Left colon (tissue), 2 donors: ENCODE data around the gene OBP2A. TPM values are rescaled to one million over a fixed set of nuclear protein-coding genes. Genes with fewer than 3 reads are reported as not detected.
"Not testable (repeated sequence)": the region's sequence is repeated elsewhere in the genome, so short reads cannot be mapped to it uniquely, and the experiment has no call there.

Experiments
- ATAC-seq: fragments of 200-7000 bp; cut with Tn5 transposase; one replicate; pipeline ENCODE4 v1.9.1; 2020; ENCODE audit warnings: mild to moderate bottlenecking, moderate library complexity
- DNase-seq, 2 donors: peaks; one replicate each; pipeline ENCODE4 v3.0.0-alpha.2; 2020
- intact Hi-C, 2 donors: fragments of 100-400 bp; cut with DNase I in 1 of 2; cut with micrococcal nuclease in 1 of 2; formaldehyde crosslinking; loops; one replicate each; pipeline versions ENCODE4 v1.11.2 to v1.14.0; 2022; cut with DNase I, micrococcal nuclease
- long read RNA-seq: library from polyadenylated mRNA; unstranded; transcript quantifications from one replicate; pipeline ENCODE4 v2.0.0, GENCODE V29; 2021
- total RNA-seq, 2 donors: library from RNA; stranded (reverse); fragmentation: NEBNext Ultra II Directional; extraction: Animal tissue kit (Norgen Biotek cat#: 25700); gene quantifications; one replicate each; pipeline ENCODE4 v1.2.1, GENCODE V29; 2021
- donor health status: DM: no; HTN: no; CAD: no.
- donor health status: DM: yes; HTN: yes; CAD: no.

Gene OBP2A, protein sequence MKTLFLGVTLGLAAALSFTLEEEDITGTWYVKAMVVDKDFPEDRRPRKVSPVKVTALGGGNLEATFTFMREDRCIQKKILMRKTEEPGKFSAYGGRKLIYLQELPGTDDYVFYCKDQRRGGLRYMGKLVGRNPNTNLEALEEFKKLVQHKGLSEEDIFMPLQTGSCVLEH
- total RNA-seq = not detected
- long read RNA-seq = 0 reads

DNA sequence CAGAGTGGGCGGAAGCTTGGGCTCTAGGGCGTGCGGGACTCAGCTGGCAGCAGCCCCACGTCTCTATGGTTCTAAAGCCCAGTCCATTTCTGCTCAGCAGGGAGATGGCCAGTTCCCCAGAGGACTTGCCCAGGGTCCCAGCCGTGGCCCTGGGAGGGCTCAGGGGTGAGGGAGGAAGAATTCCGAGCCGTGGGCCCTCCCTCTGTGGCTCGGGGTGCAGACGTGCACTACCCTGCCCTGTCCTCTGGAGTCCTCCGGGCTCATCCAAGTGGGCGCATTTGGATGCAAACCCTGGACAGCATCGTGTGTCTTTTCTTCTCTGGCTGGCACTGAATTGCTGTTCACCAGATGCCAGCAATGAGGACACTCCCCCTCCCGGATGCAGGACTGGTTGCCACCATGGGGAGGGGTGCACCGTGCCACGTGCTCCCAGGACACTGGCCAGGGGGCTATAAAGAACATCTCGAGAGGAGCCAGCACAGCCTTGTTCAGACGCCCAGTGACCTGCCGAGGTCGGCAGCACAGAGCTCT is at the start of gene OBP2A:
OBP2A (plus strand) TSS at position 481 of the 531 bp plus-strand sequence. CDS start 55 bp downstream, outside the sequence.
- ATAC-seq, intact Hi-C loops, DNase-seq: not testable (repeated sequence)

DNA sequence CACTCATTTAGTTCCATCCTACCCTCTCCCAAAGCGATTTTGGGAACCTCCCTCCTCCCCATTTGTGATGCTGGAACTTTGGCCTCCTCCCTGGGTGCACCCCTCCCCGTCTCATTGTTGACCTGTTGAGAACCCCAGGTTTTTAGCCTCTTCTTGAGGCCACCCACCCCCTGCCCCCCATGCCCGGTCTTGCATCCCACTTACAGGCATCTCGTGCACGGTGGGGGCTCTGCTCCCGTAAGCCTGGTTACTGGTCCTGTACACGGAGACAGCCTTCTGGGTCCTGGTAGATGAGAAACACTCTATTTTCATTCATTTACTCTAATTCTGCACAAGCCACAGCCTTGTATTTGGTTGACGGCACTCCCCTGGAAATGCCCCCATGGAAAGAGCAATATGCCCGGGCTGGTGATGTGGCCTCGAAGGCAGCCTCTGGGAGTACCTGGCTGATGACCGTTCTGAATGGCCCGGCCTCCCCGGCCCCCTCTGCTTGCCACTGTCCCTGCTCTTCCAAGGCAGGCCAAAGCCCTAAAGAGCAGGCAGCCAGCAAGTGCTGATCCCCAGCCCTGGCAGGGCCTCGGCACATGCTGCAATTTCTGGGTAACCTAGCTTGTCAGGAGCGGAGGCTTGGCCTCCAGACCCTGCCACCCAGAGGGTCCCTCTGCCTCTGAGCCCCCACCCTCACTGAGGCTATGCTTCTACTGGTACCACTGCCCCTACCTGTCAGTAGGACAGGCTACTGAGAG is 47.4 kb upstream of the OBP2A start:
- intact Hi-C loops = no loop called here
- DNase-seq = no peak
- ATAC-seq = no peak

DNA sequence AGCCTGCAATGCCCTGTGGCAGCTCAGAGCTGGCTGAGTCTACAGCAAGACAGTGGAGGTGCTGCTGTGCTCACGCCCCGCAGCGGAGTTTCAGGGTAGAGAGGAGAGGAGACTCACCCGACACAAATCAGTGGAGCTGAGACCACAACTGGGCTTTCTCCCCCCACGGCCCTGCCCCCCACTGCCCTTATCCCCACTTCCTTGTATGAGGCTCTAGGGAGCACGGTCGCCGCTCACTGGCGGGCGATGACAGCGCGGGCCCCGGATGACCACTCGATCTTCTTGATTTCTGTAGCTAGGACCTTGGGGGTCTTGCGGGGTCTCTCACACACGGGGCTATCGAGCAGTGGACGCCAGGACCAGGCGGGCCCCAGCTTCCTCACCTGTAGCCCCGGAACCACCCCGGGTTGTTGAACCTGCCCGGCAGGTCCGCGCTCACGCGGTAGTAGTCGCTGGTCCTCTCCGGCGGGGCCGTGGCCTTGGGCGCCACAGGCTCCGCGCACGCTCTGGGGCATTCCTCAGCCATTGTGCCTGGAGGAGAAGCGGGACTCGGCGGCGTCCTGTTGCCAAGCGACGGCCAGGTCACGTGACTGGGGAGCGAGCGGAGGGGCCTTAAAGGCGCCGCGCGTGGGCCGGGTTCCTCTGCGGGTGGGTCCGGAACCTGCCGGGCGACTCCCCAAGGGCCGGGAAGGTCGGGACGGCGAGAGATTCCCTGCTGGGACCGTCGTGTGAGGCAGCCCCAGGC is 46.4 kb upstream of the OBP2A start:
- DNase-seq (peak; percentile 94 to 98), ATAC-seq (peak; percentile 84)
- intact Hi-C loops = no loop called here

DNA sequence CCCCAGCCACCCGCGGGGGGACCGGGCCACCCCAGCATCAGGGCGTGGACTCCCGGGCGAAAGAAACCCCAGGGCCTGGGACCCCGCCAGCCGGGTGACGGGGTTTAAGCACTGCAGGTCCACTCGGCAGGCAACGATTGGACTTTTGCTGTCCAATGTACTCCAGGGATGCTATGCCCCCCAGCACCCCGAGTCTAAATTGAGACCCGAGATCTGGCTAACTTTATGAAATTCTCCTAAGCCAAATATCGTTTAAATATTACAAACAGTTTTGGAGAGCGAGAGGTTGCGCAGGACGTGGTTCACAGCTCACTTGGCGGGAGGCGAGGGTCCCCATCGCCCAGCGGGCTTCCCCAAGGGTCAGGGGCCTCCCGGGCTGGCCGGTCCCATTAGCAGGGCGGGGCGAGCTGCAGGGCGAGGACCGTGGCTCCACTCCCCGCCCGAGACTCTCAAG is 45.8 kb upstream of the OBP2A start:
- no peak for DNase-seq
- ATAC-seq = no peak
- intact Hi-C loops = no loop called here

DNA sequence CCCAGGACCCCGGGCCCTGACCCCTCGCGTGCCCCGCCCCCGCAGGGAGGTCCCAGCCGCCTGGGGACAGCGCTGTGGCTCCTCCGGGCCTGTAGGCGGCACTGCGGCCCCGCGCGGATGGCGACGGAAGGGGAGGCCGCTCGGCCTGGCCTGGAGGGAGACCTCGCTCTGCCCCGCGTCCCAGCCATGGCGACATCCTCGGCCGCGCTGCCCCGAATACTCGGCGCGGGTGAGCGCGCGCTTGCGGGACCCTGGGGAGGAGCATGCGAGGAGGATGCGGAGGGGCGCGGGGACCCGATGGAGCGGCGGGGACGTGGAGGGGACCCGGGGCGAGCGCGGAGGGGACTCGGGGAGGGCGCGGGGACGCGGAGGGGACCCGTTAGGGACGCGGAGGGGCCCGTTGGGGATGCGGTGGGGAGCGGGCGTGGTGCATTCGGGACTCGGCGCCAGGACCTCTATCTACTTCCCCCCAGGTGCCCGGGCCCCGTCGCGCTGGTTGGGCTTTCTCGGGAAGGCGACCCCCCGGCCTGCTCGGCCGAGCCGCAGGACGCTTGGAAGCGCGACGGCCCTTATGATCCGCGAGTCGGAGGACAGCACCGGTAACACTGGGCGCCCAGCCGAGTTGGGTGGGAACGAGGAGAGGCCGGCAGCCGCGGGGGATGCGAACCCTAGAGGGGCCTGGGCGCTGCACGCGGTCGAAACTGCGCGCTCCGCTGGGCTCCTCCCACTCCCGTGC is 45.2 kb upstream of the OBP2A start, which contains the start of gene MRPS2:
MRPS2 (plus strand) TSS at position 158 of the 736 bp plus-strand sequence; CDS start at position 187, 29 bp downstream.
- ATAC-seq = peak; percentile 95
- peak; percentile 80 to 88 for DNase-seq
- intact Hi-C loops = no loop called here

DNA sequence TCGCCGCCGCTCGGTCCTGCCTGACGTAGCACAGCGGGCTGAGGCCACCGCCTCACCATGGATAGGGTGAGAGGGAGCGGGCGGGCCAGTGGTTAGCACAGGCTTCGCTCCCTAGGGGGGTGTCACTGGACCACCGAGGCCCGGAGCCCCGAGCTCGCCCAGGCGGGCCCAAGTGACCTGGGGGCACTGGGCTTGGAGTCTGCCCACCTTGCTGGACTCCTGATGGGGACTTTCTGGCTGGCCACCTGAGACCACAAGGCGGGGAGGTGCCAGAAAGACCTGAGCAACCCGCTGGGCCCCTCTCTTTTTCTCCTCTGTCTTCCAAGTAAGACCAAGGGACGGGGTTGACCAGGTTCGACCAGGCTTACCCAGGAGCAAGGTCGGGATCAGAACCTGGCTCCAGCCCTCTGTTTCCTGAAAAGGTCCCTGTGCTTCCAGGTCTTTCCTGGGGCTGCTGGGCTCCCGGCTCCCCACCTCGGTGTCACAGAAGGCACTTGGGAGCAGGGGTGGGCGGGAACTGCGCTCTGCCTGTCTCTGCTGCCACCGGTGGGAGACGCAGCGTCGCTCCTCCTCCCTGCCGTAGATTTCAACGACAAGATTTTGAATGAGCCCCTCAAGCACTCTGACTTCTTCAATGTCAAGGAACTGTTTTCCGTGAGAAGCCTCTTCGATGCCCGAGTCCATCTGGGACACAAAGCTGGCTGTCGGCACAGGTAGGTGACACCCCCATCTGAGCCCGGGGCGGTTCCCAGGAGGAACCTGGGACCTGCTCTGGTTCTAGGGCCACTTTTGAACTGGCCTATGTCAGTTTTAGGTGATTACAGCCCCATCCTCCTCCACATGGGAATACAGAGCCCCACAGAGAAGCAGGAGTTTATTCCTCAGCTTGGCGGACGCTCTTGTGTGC is 44.4 kb upstream of the OBP2A start:
- DNase-seq (peak in 1 of 2 donors; percentile 21), ATAC-seq (no peak)
- intact Hi-C loops = no loop called here

DNA sequence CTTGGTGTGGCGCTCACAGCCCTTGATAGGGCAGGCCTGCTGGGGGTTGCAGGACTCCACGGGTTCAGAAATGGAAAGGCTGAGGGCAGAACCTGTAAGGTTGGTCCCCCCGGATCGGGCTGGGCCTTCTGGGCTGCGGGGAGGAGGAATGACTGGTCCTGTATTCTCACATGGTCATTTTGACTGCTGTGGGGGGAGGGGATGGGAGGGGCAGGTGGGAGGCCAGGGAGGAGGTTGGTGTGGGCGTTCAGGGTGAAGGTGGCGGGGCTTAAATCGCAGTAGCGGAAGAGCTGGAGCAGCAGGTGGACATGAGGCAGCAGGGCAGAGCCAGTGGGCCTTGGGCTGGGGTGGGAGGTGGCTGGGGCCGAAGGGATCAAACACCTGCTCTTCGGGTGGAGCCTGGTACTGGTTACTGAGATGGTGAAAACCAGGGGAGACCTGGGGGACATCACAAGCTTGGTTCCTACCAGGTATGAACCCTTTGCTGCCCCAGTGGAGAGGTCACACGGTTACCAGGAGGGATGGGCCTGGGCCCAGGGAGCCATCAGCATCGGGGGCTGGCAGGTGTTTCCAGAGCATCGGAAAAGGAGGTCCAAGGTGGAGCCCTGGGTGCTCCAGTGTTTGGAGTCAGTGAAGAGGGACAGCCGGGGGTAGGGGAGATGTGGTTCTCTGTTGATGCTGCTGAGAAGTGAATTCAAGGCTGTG is 43.6 kb upstream of the OBP2A start:
- ATAC-seq (no peak), DNase-seq (no peak)

DNA sequence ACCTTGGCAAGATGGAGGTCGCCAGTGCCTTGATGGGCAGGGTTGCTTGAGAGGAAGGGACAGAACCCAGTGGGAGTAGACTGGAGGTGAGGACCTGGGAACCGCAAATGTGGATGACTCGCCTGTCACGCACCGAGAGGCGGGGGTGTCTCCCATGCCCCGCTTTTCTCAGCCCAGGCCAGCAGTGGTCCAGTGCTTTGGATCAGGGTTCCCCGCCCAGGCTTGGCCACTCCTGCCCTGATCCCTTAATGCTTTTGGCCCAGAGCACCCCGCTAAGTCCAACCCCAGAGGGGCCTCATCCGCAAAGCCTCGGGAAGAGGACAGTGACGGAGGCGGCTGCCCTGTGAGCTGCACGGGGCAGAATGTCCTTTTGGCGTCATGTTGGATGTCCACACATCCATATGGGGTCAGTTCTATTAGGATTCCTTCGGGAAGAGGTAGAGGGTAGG is 43.0 kb upstream of the OBP2A start:
- DNase-seq = no peak
- intact Hi-C loops = no loop called here
- ATAC-seq = no peak

More for the DNA sequence above, 43.6 kb upstream of the OBP2A start:
- intact Hi-C loops = no loop called here

DNA sequence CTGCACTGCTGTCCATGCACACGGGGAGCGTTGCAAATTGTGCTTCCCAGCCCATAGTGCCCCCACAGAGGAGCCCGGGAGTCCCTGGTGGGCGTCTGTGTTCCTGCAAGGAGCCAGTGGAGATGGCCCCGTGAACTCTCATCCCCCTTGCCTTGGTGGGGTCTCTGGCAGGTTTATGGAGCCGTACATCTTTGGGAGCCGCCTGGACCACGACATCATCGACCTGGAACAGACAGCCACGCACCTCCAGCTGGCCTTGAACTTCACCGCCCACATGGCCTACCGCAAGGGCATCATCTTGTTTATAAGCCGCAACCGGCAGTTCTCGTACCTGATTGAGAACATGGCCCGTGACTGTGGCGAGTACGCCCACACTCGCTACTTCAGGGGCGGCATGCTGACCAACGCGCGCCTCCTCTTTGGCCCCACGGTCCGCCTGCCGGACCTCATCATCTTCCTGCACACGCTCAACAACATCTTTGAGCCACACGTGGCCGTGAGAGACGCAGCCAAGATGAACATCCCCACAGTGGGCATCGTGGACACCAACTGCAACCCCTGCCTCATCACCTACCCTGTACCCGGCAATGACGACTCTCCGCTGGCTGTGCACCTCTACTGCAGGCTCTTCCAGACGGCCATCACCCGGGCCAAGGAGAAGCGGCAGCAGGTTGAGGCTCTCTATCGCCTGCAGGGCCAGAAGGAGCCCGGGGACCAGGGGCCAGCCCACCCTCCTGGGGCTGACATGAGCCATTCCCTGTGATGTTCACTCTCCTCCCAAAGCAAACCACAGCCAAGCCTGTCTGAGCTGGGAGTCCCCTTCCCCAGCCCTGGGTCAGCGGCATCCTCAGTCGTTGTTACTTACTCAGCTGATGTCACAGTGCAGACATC is 42.3 kb upstream of the OBP2A start:
- ATAC-seq = no peak
- intact Hi-C loops = no loop called here
- no peak for DNase-seq

DNA sequence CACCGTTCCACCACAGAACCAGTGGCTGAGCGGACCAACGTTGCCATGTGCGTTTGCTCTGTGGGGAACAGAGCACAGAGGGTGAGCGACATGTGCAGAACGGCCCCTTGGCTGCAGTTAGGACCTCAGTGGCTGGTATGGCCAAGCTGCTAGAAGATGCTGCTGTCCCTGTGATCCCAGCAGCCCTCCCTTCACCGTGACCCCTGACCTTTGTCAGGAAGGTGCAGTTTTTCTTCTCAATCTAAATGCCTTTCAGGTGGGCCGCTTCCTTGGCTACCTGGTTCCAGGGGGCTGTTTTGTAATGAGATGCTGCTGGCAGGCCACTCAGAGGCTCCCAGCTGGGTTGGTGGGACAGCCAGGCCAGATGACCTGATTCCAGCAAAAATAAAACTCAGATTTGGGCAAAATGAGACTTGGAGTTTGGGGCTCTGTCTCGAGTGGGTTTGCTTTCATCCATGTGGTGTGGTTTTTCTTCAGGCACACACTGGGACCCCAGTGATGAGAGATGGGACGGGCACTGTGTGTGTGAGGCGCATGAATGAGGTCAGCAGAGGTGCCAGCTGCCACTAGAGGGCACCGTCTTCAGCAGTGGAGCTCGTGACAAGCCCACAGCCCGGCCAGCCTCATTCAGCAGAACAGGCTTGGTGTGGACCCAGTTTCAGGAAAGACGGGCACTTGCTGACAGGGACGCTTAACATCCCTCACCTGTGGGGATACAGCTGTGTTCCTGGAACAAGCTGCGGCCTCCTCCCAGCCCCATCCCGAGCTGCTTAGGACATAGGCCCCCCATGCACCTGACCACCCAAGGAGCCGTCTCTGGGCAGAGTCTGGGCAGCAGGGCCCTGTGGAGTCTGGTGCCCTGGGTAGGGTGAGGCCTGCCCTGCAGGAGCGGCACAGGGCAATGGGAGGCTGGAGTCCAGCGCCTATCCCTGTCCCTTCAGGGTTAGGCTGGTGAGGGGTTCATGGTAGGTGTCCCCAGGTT is 41.4 kb upstream of the OBP2A start:
- intact Hi-C loops = no loop called here
- peak; percentile 38 to 70 for DNase-seq
- ATAC-seq = no peak

DNA sequence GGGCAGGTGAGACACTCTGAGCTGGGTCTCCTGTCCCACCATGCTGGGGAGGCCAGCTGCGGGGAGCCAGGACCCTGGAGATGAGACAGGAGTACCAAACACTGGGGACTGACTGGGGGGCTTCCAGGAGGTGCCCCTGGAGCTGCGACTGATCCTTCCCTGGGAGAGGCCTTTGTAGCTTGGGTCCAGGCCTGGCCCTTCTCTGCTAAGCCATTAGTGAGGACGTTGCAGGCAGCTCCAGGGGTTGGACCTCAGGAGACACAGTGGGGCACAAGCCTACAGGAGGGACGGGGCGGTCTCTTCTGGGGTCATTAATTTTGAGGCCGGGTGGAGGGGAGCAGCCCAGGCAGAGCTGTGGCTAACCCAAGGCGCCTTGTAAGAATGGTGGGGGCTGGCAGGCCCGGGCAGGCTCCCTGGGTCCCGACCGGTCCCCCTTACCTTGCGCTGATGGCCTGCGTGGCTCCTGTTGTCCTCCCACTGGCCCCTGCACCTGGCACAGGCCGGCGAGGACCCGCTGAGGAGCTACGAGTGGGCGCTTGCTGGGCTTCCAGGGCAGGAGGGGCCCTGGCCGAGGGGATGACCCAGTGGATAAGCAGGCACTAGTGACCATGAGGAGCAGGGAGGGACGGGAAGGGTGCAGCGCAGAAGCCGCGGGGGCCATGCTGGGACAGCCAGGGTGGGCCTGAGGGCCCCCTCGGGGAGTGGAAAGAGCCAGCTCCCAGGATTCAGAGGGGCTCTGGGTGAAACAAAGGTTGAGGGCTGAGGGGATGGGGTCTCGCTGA is 40.3 kb upstream of the OBP2A start:
- intact Hi-C loops = no loop called here
- no peak for ATAC-seq
- DNase-seq = peak in 1 of 2 donors; percentile 15

DNA sequence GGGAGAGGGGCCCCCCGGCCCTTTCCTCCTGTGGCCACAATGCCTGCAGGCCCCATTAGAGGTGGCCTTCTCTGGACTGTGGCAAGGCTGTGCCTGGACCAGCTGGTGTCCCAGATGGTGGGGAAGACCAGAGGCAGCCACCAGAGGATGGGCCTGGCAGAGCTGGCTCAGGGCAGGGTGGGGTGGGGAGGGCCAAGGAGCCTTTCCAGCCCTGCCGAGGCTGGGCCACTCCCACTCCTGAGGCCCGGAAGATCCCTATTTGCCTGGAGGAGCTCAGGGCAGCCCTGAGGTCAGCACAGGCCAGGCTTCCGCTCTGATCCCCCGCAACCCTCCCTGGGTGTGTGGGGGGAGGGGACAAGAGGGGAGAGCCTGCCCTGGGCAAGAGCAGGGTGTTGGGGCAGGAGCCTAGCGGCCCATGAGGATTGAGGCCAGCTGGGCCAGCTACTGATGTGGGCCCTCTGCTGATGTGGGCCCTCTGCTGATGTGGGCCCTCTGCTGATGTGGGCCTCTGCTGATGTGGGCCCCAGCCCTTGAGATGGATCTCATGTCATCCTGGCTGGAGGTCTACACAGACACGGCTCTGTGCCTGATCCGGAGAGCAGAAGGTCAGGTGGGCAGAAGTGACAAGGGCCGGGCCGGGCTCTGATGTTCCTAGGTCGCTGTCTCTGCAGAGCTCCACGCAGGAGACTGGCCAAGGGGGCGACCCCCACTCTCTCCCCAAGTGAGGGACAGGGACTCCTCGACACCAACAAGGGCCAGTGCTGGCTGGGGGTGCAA is 39.4 kb upstream of the OBP2A start:
- DNase-seq (peak in 1 of 2 donors; percentile 15), ATAC-seq (peak; percentile 45)
- intact Hi-C loops = no loop called here
